HepG2 (cell line): ENCODE measurements around the gene STX12. TPM values are rescaled to one million over a fixed set of nuclear protein-coding genes. Genes with fewer than 3 reads are reported as not detected.
"Not testable (repeated sequence)": the region's sequence is repeated elsewhere in the genome, so short reads cannot be mapped to it uniquely, and the experiment has no call there.

Experiments used
- ATAC-seq: fragments of 200-7000 bp; cut with Tn5 transposase; 3 replicates; pipeline ENCODE4 v1.9.1; 2020; ENCODE audit warnings: mild to moderate bottlenecking, moderate library complexity
- BruUV-seq: library from RNA; stranded (reverse); fragments of 400-500 nt; replicated peaks from 2 replicates; lab custom pipeline; 2021; lab: Mats Ljungman, UMichigan
- CTCF ChIA-PET: fragments of 300-600 bp; formaldehyde crosslinking; extraction: SDS; loops from one replicate; lab custom pipeline; 2021; ENCODE audit warnings: low total read pairs, inconsistent platforms, low intra/inter-chr PET ratio; lab: Yijun Ruan, JAX
- POLR2A ChIA-PET: fragments of 350-600 bp; sonication (Branson Sonifier 250); formaldehyde crosslinking; loops from one replicate; lab custom pipeline; 2020; ENCODE audit warnings: antibody characterized with exemption, inconsistent platforms; lab: Yijun Ruan, JAX
- DNase-seq: peaks from one replicate; pipeline ENCODE4 v3.0.0-alpha.2; 2015; ENCODE audit warnings: low spot score
- FAIRE-seq: peaks from 3 replicates; lab custom pipeline; 2011; peaks lifted over from hg19 to GRCh38; lab: Jason Lieb, UNC
- H2AFZ ChIP-seq: one replicate; pipeline ENCODE4 v1.6.1; 2011; ENCODE audit warnings: low read length, inconsistent platforms
- H3K27ac ChIP-seq: fragments of 300-600 bp; 3 replicates; pipeline ENCODE4 v1.8.0; 2011; ENCODE audit warnings: mixed run types, mild to moderate bottlenecking, mixed read lengths, low read length, inconsistent platforms; ENCODE audit not compliant: insufficient read depth; ENCODE audit errors: extremely low read length
- H3K27me3 ChIP-seq, 2 experiments: fragments of 200-600 bp in 1 of 2; 2 replicates in 1 of 2; 3 replicates in 1 of 2; pipeline versions ENCODE4 v1.6.0 to v1.8.0; 2011; ENCODE audit warnings: low read length in 2 of 2, mild to moderate bottlenecking in 2 of 2, moderate library complexity in 2 of 2, inconsistent platforms in 1 of 2; ENCODE audit not compliant: insufficient read depth in 2 of 2, control insufficient read depth in 1 of 2
- H3K36me3 ChIP-seq, 2 experiments: fragments of 200-600 bp in 1 of 2; replicated peaks in 1 of 2; 2 replicates in 1 of 2; 3 replicates in 1 of 2; pipeline versions ENCODE4 v1.5.1 to v1.8.0; 2011; ENCODE audit warnings: low read length in 2 of 2, inconsistent platforms in 1 of 2; ENCODE audit not compliant: insufficient read depth in 2 of 2, control insufficient read depth in 1 of 2
- H3K4me1 ChIP-seq: 2 replicates; pipeline ENCODE4 v1.5.1; 2012; ENCODE audit warnings: low read length, inconsistent platforms; ENCODE audit not compliant: insufficient read depth
- H3K4me2 ChIP-seq: 2 replicates; pipeline ENCODE4 v1.6.0; 2011; ENCODE audit warnings: low read depth, low read length, inconsistent platforms
- H3K4me3 ChIP-seq, 3 experiments: fragments of 200-600 bp in 1 of 3; sonication (generic), shearing (Covaris generic) in 1 of 3; replicated peaks in 1 of 3; 2 replicates each; pipeline ENCODE4 v1.5.1; 2011 to 2016; ENCODE audit warnings: low read length in 3 of 3, inconsistent platforms in 2 of 3, low read depth in 2 of 3, mild to moderate bottlenecking in 2 of 3, control low read depth in 1 of 3, mixed read lengths in 1 of 3; ENCODE audit not compliant: insufficient read depth in 1 of 3
- H3K79me2 ChIP-seq: one replicate; pipeline ENCODE4 v1.6.1; 2011; ENCODE audit warnings: low read length, inconsistent platforms; ENCODE audit not compliant: insufficient read depth
- H3K9ac ChIP-seq: 2 replicates; pipeline ENCODE4 v1.6.0; 2011; ENCODE audit warnings: mild to moderate bottlenecking, low read depth, low read length, inconsistent platforms; ENCODE audit not compliant: insufficient read depth
- H3K9me3 ChIP-seq: 2 replicates; pipeline ENCODE4 v1.5.1; 2012; ENCODE audit warnings: mild to moderate bottlenecking, low read length
- H4K20me1 ChIP-seq: 2 replicates; pipeline ENCODE4 v1.6.0; 2011; ENCODE audit warnings: inconsistent platforms, mild to moderate bottlenecking, low read length, moderate library complexity; ENCODE audit not compliant: insufficient read depth
- MLXIP ChIP-seq: sonication (generic); formaldehyde crosslinking; IDR thresholded peaks from 2 replicates; pipeline ENCODE4 v1.9.0; 2021; ENCODE audit warnings: missing genetic modification reagents, borderline replicate concordance
- MTA3 ChIP-seq: sonication (generic); formaldehyde crosslinking; IDR thresholded peaks from 2 replicates; pipeline ENCODE4 v1.4.0; 2020; ENCODE audit warnings: missing genetic modification reagents
- MXI1 ChIP-seq: IDR thresholded peaks from 3 replicates; pipeline ENCODE4 v1.6.1; 2012; ENCODE audit warnings: low read depth, low read length, inconsistent platforms, borderline replicate concordance
- ZBTB38 ChIP-seq: sonication (generic); formaldehyde crosslinking; IDR thresholded peaks from 2 replicates; pipeline ENCODE4 v1.5.1; 2020; ENCODE audit warnings: mild to moderate bottlenecking, missing genetic modification reagents
- ZNF138 ChIP-seq: sonication (generic); formaldehyde crosslinking; IDR thresholded peaks from 2 replicates; pipeline ENCODE4 v1.5.0; 2020; ENCODE audit warnings: mild to moderate bottlenecking, low read depth, missing genetic modification reagents
- ZNF18 ChIP-seq: sonication (generic); formaldehyde crosslinking; IDR thresholded peaks from 2 replicates; pipeline ENCODE4 v1.8.0; 2022; ENCODE audit warnings: mild to moderate bottlenecking, missing genetic modification reagents; ENCODE audit not compliant: insufficient replicate concordance
- ZNF7 ChIP-seq: IDR thresholded peaks from 2 replicates; pipeline ENCODE4 v1.6.1; 2016; ENCODE audit warnings: missing biosample characterization, missing genetic modification reagents
- ZNF883 ChIP-seq: sonication (generic); formaldehyde crosslinking; IDR thresholded peaks from 2 replicates; pipeline ENCODE4 v1.5.1; 2020; ENCODE audit warnings: mild to moderate bottlenecking, missing genetic modification reagents; ENCODE audit errors: not compliant biosample characterization
- ZSCAN5A ChIP-seq: sonication (generic); formaldehyde crosslinking; IDR thresholded peaks from 2 replicates; pipeline ENCODE4 v1.8.0; 2022; ENCODE audit warnings: mild to moderate bottlenecking, missing genetic modification reagents, borderline replicate concordance
- WGBS: methylation state at CpG from one replicate; pipeline ENCODE4 v1.1.6; 2017; ENCODE audit warnings: low lambda C conversion rate; 5-methylcytosine and 5-hydroxymethylcytosine counted together
- in situ Hi-C: cut with HindIII; loops from 2 replicates; pipeline ENCODE4 v1.10.0; 2017; ENCODE audit warnings: low pct_unique_long_range_greater_than_20kb; ENCODE audit not compliant: extremely low pct_ligation_motif_present
- intact Hi-C: fragments of 100-400 bp; cut with micrococcal nuclease; formaldehyde crosslinking; loops from one replicate; pipeline ENCODE4 v1.10.0; 2022; ENCODE audit not compliant: unreplicated experiment
- polyA plus RNA-seq, 8 experiments: library from polyadenylated mRNA; depleted of rRNA in 3 of 8; stranded (reverse) in 7 of 8; unstranded in 1 of 8; fragments of >200 nt; fragmentation: Illumina TruSeq in 4 of 8; extraction: Trizol in 4 of 8; gene quantifications; 2 replicates each; pipeline versions ENCODE4 v1.2.1 to v1.2.3, GENCODE V29; 2011 to 2016; ENCODE audit warnings: low read depth in 4 of 8, missing spikeins in 1 of 8, mixed read lengths in 1 of 8; ENCODE audit not compliant: insufficient read depth in 1 of 8
- total RNA-seq, 5 experiments: library from RNA; depleted of rRNA; stranded (reverse); fragments of >200 nt; fragmentation: Illumina TruSeq; extraction: Trizol; gene quantifications; 2 replicates each; pipeline ENCODE4 v1.2.3, GENCODE V29; 2016; ENCODE audit warnings: low read depth in 1 of 5

Gene STX12
- total and polyA plus RNA-seq, 2 of the 13 experiments (the other 11 are each of a cell fraction or from before 2014, with no cell fraction given), result 9.0 to 19.7 TPM

- TF ChIP-seq MXI1, result no peak
Observed at GRCh38 chr1:27807385-27807784, 34.4 kb downstream of the STX12 start (continued).

- H3K27ac ChIP-seq, intact Hi-C loops, H3K27me3 ChIP-seq, ATAC-seq, H2AFZ ChIP-seq, H3K9ac ChIP-seq, POLR2A ChIA-PET, H4K20me1 ChIP-seq, H3K79me2 ChIP-seq, CTCF ChIA-PET, FAIRE-seq, H3K36me3 ChIP-seq, in situ Hi-C loops, DNase-seq, H3K4me1 ChIP-seq, H3K4me3 ChIP-seq, BruUV-seq, H3K9me3 ChIP-seq, H3K4me2 ChIP-seq: not testable (repeated sequence)
- WGBS, result 98% methylated on average over 3 of the region's 3 CpGs
Observed at GRCh38 chr1:27808131-27808530, 35.1 kb downstream of the STX12 start.

GRCh38 chr1:27809883-27810282, 36.9 kb downstream of the STX12 start:
- DNase-seq, result no peak
- 100% methylated on average over 1 of the region's 1 CpG for WGBS
- Histone ChIP-seq H3K36me3 (peaks cover 2 to 8% of the 10 kb centered on the region in 2 experiments; a peak in 2 of 5 replicates), H3K4me2 (no peak overlapping the region), H3K4me3 (no peak overlapping the region), H2AFZ (no peak overlapping the region), H3K4me1 (no peaks in the 10 kb centered on the region), H3K9me3 (no peaks in the 10 kb centered on the region), H3K9ac (no peak overlapping the region), H4K20me1 (no peaks in the 10 kb centered on the region), H3K27ac (no peak overlapping the region), H3K79me2 (no peaks in the 10 kb centered on the region), H3K27me3 (no peaks in the 10 kb centered on the region)
- ChIA-PET POLR2A (no interaction called here), CTCF (no interaction called here)
- BruUV-seq, result no TSS peak
- intact Hi-C loops (no loop called here), in situ Hi-C loops (no loop called here)
- FAIRE-seq, result no peak
- ATAC-seq, result no peak
- TF ChIP-seq ZBTB38 (CRISPR knock-in tag) (no peak), ZNF7 (CRISPR knock-in tag) (no peak), ZSCAN5A (no peak), ZNF138 (CRISPR knock-in tag) (no peak), MTA3 (CRISPR knock-in tag) (no peak), ZNF18 (CRISPR knock-in tag) (no peak), MLXIP (CRISPR knock-in tag) (no peak), ZNF883 (CRISPR knock-in tag) (no peak)
